ENCODE data around the gene UBQLN4. TPM values are rescaled to one million over a fixed set of nuclear protein-coding genes. Genes with fewer than 3 reads are reported as not detected.

The UBQLN4 gene
- total RNA-seq, 2 experiments from 2014 or later: 33.2 to 37.1 TPM

- Histone ChIP-seq H2AFZ (ENCODE audit: low read length) (no peak overlapping the region), H3K9me2 (ENCODE audit: insufficient read depth, low read length) (no peaks in the 10 kb centered on the region), H3K4me3 (ENCODE audit: low read depth, low read length, poor library complexity, severe bottlenecking) (no peak overlapping the region), H3K4me1 (ENCODE audit: insufficient read depth, low read length, poor library complexity, severe bottlenecking) (no peaks in the 10 kb centered on the region), H3K4me2 (ENCODE audit: low read length) (no peak overlapping the region), H3K79me2 (ENCODE audit: insufficient read depth, low read depth, low read length) (no peaks in the 10 kb centered on the region), H3K36me3 (ENCODE audit: insufficient read depth, low read length) (no peaks in the 10 kb centered on the region), H3K9me3 (ENCODE audit: low read length) (no peaks in the 10 kb centered on the region), H4K20me1 (ENCODE audit: insufficient read depth, low read length) (no peaks in the 10 kb centered on the region), H3K27ac (ENCODE audit: low read depth, low read length, poor library complexity, severe bottlenecking) (no peak overlapping the region)
- no peak for DNase-seq (ENCODE audit: low spot score)
- ChIA-PET CTCF (ENCODE audit: unreplicated experiment) (interaction anchor here (1.0 to 1.8 kb wide), 4 partner anchors 9 to 128 kb away, joined by 3 to 5 read pairs (median 4); no protein-coding TSS in a partner anchor), POLR2A (no interaction called here)
- no TSS peak for BruUV-seq (replicated peaks)
- intact Hi-C loops (cut with micrococcal nuclease; ENCODE audit: unreplicated experiment): loop anchor here (1.0 kb wide), 1 partner anchor 128 kb away; no protein-coding TSS in a partner anchor
- no peak for TF ChIP-seq CTCF (conservative IDR thresholded peaks at IDR 0.05; ENCODE audit: low read length)
- no peak for TF ChIP-seq EZH2phosphoT487 (IDR thresholded peaks at IDR 0.05; ENCODE audit: borderline replicate concordance, low read depth, low read length)
Observed at GRCh38 chr1:156065871-156066270, 12.3 kb upstream of the UBQLN4 start.

DNA sequence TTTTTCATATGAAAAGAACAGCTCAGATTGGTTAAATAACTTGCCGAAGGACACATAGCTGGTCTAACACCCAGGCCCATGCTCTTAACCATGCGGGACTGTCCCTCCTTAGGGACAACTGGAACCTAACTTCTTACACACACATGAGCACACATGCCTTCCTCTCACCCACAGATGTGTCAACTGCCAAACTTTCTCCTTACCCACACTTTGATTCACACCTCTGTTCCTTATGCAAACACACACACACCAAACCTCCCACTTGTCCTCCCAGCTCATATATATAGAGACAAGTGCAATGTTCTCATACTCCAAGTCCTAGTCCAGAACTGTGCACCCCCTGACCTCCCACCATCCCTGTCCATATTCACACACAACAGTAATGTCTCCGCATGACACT, 11.6 kb upstream of the UBQLN4 start:
- ChIA-PET CTCF (ENCODE audit: unreplicated experiment) (interaction anchor here (1.0 to 1.8 kb wide), 2 partner anchors 76 to 127 kb away, joined by 3 to 4 read pairs; no protein-coding TSS in a partner anchor), POLR2A (no interaction called here)
- Histone ChIP-seq H3K79me2 (ENCODE audit: insufficient read depth, low read depth, low read length) (no peaks in the 10 kb centered on the region), H3K9me2 (ENCODE audit: insufficient read depth, low read length) (no peaks in the 10 kb centered on the region), H3K9me3 (ENCODE audit: low read length) (no peaks in the 10 kb centered on the region), H4K20me1 (ENCODE audit: insufficient read depth, low read length) (no peaks in the 10 kb centered on the region), H3K4me3 (ENCODE audit: low read depth, low read length, poor library complexity, severe bottlenecking) (no peak overlapping the region), H3K27ac (ENCODE audit: low read depth, low read length, poor library complexity, severe bottlenecking) (no peak overlapping the region), H3K4me1 (ENCODE audit: insufficient read depth, low read length, poor library complexity, severe bottlenecking) (no peaks in the 10 kb centered on the region), H3K4me2 (ENCODE audit: low read length) (no peak overlapping the region), H2AFZ (ENCODE audit: low read length) (no peak overlapping the region), H3K36me3 (ENCODE audit: insufficient read depth, low read length) (no peaks in the 10 kb centered on the region)
- intact Hi-C loops (cut with micrococcal nuclease; ENCODE audit: unreplicated experiment): no loop called here
- no peak for DNase-seq (ENCODE audit: low spot score)
- TF ChIP-seq EZH2phosphoT487 (IDR thresholded peaks at IDR 0.05; ENCODE audit: borderline replicate concordance, low read depth, low read length) (no peak), CTCF (conservative IDR thresholded peaks at IDR 0.05; ENCODE audit: low read length) (no peak)
- BruUV-seq (replicated peaks): no TSS peak

DNA sequence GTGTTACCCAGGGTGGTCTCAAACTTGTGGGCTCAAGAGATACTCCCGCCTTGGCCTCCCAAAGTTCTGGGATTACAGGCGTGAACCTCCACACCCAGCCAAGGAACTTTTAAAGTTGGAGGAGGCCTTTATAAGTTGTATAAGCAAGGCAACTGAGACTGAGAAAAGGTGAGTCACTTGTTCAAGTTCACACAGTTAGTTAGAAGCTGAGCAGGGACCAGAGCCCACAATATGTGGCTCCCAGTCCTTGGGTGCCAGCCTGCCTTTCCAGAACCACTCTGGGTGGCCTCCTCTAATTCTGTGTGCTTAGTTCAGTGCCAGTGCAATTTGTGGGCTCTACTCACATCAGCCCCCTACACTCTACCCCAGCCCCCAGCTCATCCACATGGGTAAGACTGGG, 11.0 kb upstream of the UBQLN4 start:
- Histone ChIP-seq H2AFZ (ENCODE audit: low read length) (no peak overlapping the region), H3K9me3 (ENCODE audit: low read length) (no peaks in the 10 kb centered on the region), H4K20me1 (ENCODE audit: insufficient read depth, low read length) (no peaks in the 10 kb centered on the region), H3K4me3 (ENCODE audit: low read depth, low read length, poor library complexity, severe bottlenecking) (no peak overlapping the region), H3K36me3 (ENCODE audit: insufficient read depth, low read length) (no peaks in the 10 kb centered on the region), H3K4me1 (ENCODE audit: insufficient read depth, low read length, poor library complexity, severe bottlenecking) (no peaks in the 10 kb centered on the region), H3K9me2 (ENCODE audit: insufficient read depth, low read length) (no peaks in the 10 kb centered on the region), H3K4me2 (ENCODE audit: low read length) (no peak overlapping the region), H3K27ac (ENCODE audit: low read depth, low read length, poor library complexity, severe bottlenecking) (no peak overlapping the region), H3K79me2 (ENCODE audit: insufficient read depth, low read depth, low read length) (no peaks in the 10 kb centered on the region)
- DNase-seq (ENCODE audit: low spot score): no peak
- intact Hi-C loops (cut with micrococcal nuclease; ENCODE audit: unreplicated experiment): no loop called here
- ChIA-PET CTCF (ENCODE audit: unreplicated experiment) (interaction anchor here (1.0 kb wide), 1 partner anchor 75 kb away, joined by 3 read pairs; no protein-coding TSS in a partner anchor), POLR2A (no interaction called here)
- no peak for TF ChIP-seq CTCF (conservative IDR thresholded peaks at IDR 0.05; ENCODE audit: low read length)
- no peak for TF ChIP-seq EZH2phosphoT487 (IDR thresholded peaks at IDR 0.05; ENCODE audit: borderline replicate concordance, low read depth, low read length)
- BruUV-seq (replicated peaks): no TSS peak
